Activated naive CD4-positive, alpha-beta T cell (primary cell): Measurements from ENCODE around the gene BRPF3.

Experiments used
- DNase-seq, 4 experiments: peaks; one replicate each; lab custom pipeline; 2025; lab: John Stamatoyannopoulos, UW

BRPF3 gene

GRCh38 chr6:36229223-36229622, 32.7 kb downstream of the BRPF3 start:
- DNase-seq: no peak

DNA sequence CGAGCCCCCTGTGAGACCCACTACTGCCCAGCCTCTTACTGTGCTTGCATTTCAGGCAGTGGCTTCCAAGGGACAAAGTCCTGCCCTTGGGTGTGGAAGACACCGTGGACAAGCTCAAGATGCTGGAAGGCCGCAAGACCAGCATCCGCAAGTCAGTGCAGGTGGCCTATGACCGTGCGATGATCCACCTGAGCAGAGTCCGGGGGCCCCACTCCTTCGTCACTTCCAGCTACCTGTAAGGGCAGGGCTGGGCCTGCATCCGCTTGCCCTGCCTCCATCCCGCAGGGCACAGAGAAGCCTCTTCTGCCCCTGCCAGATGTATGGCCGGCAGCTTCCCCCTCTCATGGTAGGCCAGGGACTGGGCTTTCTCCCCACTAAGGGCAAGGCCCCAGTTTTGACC, 33.8 kb downstream of the BRPF3 start:
- DNase-seq: no peak

DNA sequence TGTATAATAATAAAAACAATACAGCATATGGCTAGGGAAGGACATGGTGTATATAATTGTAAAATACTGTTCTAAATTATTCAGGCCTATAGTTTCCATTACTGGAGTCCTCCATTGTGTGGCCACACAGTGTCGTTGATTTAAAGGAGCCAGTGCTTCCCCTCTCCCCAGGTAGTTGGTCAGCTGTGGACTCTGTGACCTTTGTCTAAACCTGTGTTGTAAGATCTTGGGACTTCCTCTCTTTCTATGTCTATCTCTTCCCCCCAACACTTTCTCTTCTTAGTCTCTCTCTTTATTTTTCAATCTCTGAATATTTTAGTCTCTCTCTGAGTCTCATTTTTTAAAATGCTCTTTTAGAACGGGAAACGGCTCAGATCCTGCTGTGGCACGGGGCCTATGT, 35.6 kb downstream of the BRPF3 start:
- DNase-seq: no peak

DNA sequence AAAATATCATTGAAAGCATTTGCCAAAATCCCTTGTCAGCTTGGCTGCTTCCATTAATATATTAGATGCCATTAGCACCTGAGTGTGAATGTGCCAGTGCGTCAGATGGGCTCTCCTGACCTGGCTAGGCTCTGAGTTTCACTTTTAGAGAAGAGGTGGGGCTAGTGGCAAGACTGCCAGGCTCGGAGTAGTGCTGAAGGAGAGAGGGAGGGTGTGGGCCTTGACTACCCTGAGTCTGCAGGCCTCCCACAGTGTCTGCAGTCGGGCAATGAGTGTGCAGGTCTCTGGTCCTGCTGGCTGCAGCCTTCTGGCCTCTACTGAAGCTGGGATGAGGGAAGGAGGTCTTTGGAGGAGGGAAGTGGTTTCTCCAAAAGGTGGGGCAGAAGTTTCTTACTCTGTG, 38.8 kb downstream of the BRPF3 start:
- no peak for DNase-seq

DNA sequence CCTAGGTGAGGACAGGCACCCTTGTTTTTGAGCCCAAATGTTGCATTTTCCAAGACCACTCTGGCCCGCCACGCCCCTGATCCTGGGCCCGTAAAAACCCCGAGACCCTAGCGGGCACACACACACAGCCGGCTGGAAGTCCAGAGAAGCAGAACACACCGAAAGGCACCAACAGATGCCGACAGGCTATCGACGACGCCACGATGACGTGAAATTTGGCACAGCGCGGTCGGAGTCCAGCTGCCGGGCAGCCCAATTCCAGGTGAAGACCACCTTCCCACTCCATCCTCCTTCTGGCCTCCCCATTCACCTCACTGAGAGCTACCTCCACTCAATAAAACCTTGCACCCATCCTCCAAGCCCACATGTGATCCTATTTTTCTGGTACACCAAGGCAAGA, 39.3 kb downstream of the BRPF3 start:
- DNase-seq: no peak

DNA sequence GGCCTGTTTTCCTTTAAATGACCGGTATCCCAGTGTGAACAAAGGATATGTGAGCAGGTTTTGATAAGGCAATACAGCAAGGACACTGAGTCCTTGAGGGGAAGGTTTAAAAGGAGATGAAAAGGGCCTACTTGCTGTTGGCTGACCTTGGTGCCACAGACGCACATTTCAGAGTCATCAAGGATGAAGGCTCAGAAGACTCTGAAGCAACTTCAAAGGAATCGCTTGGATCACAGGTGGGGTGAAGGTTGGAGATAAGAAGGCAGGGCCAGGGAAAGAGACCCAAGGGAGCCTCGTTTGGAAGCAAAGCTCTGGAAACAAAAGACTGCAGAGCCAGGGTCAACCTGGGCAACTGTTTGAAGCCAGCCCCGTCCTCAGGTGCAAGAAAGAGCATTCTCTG, 43.2 kb downstream of the BRPF3 start:
- no peak for DNase-seq

GRCh38 chr6:36241728-36242127, 45.2 kb downstream of the BRPF3 start:
- DNase-seq: no peak

DNA sequence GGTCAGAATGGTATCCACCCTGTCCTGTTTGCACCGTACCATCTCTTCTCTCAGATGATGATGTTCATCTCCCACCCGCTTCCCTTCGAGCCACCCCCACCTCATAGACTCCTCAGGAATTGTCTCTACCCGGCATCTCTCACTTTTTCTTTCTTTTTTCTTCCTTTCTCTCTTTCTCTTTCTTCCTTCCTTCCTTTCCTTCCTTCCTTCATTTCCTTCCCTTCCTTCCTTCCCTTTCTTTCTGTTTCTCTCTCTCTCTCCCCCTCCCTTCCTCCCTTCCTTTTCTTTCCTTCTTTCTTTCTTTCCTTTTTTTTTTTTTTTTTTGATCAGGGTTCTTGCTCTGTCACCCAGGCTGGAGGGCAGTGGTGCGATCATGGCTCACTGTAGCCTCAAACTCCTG, 45.6 kb downstream of the BRPF3 start:
- no peak for DNase-seq

DNA sequence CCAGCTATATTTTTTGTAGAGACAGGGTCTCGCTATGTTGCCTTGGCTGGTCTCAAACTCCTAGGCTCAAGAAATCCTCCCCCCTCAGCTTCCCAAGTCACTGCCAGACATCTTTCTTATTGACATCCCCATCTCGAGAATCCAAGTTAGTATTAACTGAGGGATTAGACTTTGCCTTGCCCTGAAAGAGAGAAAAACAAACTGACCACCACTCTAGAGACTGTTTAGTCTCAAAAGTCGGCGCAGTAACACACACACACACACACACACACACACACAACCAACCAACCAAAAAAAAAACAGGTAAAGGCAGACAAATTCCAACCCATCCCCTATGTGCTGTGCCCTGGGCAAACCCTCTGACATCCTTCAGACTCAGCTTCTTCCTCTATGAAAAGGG, 46.1 kb downstream of the BRPF3 start:
- no peak for DNase-seq

- no peak for DNase-seq
These were observed 47.1 kb downstream of the BRPF3 start for GRCh38 chr6:36243562-36244212.

DNA sequence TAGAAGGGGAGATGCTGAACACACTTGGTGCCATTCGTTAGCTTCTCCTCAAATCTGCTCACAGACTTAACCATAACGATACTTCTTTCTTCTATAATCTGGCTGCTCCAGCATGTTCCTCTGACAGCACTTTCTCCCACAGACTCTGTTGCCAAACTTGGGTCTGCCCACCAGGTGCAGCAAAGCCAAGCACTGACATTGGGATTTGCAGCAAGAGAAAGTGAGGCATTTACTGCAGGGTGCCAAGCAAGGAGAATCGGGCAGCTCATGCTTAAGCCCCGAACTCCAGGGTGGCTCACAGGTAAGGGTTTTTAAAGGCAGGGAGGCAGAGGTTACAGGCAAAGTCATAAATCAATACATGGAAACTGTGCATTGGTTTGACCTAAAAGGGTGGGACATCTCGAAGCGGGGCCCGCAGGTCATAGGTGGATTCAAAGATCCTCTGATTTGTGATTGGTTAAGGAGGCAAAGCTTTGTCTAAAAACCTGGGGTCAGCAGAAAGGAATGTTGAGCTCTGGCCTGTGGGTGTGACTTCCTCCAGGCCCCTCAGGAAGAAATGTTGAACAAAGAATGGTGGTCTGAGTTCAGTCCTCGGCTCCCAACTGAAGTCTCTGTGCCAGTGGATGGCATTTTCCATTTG, 48.2 kb downstream of the BRPF3 start:
- DNase-seq: no peak

DNA sequence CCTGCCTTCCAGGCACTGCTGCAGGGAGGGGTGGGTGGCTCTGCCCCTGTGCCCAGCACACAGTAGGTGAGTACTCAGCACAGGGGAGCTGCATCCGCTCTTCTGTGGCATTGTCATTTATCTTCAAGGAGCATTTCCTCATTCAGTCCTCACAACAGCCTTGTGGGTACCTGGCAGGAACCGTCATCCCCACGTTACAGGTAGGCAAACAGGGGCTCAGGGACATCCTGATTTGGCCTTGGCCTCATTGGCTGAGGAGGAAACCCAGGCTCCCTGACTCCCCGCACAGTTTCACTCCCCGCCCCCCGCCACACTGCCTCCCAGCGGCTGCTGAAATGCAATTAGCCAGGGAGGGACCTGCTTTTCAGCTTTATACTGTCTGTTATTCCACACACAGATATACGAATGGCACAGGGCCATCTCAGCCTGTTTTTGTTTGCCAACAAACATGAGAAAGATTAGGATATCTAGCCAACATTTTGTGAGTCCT, 49.1 kb downstream of the BRPF3 start:
- DNase-seq: no peak

GRCh38 chr6:36246506-36247268, 50.1 kb downstream of the BRPF3 start:
- DNase-seq: no peak

DNA sequence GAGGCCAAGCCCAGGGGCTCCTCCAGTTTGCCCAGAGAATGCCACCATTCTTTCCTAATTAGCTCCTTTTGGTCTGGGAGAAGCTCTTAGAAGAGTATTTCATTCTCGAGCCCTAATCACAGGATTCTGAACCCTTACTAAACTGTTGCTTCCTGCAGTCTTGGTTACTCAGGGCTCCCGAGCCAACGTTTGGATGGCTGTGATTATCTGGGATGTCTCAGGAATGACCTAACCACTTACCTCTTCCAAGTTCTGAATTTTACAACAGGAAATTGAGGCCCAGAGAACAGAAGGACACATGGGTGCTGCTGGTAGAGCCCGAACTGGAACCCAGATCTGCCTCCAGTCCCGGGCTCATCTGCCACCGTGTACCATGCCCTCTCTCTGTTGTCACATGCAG, 51.1 kb downstream of the BRPF3 start:
- DNase-seq: no peak

DNA sequence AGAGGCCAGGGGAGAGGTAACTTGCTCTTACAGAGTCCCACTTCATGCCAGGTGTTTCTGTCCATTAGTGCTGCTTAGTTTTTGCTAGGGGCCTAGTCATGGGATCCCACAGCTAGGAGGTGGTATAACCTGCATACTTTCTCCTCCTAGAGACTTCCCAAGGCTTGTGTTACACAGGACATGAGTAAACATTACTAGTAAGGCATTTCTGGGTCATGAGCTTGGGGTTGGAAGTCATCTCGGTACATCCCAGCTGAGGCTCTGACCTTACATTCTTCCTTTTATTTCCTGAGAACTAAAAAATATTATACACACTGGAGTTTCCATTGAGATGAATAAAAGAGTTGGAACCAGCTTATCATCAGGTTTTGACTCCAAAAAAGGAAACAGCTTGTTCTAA, 52.4 kb downstream of the BRPF3 start:
- DNase-seq: no peak

DNA sequence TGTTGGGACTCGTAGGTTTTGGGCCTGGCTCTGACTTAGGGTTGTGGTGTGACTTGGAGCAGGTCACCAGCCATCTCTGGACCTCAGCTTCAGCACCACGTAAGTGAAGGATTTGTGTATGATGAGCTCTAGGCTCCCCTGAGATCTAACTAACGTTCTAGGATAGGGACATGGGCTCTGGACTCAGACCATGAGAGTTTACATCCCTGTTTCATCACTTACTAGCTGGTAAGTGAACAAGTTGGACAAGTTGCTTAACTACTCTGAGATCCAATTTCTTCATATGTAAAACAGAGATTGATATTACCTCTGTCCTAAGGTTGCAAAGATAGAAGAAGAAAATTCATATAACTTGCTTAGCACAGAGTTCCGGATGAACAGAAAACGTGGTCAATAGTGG, 53.0 kb downstream of the BRPF3 start:
- DNase-seq: no peak

GRCh38 chr6:36252005-36252404, 55.5 kb downstream of the BRPF3 start:
- no peak for DNase-seq

GRCh38 chr6:36263390-36264000, 67.0 kb downstream of the BRPF3 start:
- DNase-seq: no peak

DNA sequence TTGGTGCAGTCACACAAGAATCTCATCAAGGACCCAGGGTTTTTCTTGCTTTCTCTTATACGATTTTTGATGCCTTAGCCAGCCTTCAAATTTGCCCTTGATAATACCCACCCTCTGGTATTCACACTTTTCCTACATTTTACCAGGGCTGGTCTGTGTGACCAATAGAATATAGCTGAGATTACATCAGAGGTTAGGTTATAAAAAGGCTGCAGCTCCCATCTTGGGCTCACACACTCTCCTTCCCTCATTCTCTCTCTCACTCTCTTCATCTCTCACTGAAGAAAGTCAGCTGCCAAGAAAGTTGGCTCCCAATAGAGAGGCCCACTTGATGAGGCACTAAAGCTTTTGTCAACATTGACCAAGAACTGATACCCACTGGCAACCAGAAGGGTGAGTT, 69.2 kb downstream of the BRPF3 start:
- no peak for DNase-seq

DNA sequence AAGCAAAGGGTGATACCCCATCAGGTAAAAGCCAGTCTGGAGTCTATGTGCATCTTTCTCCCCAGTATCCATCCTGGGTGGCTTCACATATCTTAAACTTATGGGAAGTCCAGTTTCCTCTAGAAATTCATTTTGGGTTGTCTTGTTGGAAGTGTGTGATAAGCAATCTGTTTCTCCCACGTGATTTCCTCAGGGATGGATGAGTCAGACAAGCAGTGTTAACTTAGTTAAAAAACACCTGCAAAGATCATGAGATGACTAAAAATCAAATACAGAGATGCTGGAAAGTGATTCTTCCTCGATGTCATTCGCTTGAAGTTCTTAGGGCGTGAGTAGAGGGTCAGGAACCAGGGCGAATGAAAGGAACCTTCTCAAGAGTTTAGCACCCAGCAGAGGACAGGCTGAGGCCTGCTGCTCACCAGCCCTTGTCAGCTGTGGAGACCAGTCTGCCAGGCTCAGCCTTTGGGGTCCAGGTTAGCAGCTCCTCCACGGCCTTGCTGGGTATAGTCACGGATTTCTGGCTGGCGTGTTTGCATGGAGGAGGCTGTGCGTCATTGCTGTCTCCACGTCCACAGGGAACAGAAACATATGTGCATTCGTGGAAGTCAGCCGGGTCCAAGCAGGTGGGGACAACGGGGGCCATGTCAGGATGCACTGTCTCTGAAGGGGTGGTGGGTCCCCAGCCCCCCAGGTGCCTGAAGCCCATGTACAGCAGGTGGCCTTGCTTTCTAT, 70.5 kb downstream of the BRPF3 start:
- DNase-seq: no peak

DNA sequence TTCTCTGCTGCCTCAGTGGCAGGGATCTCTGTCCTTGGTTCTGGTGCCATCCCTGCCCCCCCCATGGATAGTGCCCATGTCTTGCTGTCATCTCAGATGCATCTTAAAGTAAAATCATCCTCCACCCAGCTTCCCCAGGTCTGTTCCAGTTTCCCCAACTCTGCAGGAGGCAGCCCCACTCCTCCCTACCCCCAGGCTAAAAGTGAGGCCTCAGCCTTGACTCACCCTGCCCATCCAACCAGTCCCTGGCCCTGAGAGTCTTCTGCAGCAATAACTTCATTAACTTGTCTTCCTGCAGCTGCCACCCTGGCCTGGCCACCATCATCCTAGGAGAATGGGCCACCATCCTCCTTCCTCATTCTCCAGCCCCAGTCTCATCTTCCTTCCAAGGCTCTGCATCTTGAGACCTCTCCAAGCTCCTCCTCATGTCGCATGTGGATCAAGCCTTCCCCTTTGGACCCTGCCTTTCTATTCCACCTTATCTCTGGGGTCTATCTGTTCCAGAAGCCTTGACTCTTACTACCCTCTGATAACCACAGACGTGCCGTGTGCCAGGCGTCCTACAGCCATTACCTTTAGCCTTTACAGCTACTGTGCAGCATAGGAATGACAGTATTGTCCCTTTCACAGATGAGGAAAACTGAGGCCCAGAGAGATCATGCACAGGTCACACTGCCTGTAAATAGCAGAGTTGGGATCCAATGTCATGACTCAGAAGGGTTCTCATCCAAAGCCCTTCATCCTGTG, 71.4 kb downstream of the BRPF3 start:
- no peak for DNase-seq
